Globus pallidus (tissue), 1 donor: ENCODE data around the gene CPNE1.
A peak's percentile ranks its signal among the peaks of the same experiment; 100 is the strongest.
"Not testable (repeated sequence)": the region's sequence is repeated elsewhere in the genome, so short reads cannot be mapped to it uniquely, and the experiment has no call there.

Source experiments
- DNase-seq: peaks from one replicate; pipeline ENCODE4 v3.0.0-alpha.2; 2015; ENCODE audit warnings: low spot score

CPNE1 gene

GRCh38 chr20:35664466-35665206 is at the start of gene CPNE1, which contains the start of gene RBM12:
Gene CPNE1 (minus strand): TSS chr20:35664900. CDS start chr20:35632923, 31,977 bp downstream.
Gene RBM12 (minus strand): TSS chr20:35664900. CDS start chr20:35655322, 9,578 bp downstream.
- DNase-seq: peak; percentile 93

- DNase-seq: no peak
Observed at GRCh38 chr20:35714127-35714526, 49.4 kb upstream of the CPNE1 start.

GRCh38 chr20:35713120-35713519 is 48.4 kb upstream of the CPNE1 start:
- not testable (repeated sequence) for DNase-seq

- no peak for DNase-seq
Observed at GRCh38 chr20:35711588-35712209, 47.0 kb upstream of the CPNE1 start.

- no peak for DNase-seq
Observed at GRCh38 chr20:35710884-35711587, 46.3 kb upstream of the CPNE1 start.

GRCh38 chr20:35710039-35710438 is 45.3 kb upstream of the CPNE1 start:
- DNase-seq: no peak

GRCh38 chr20:35709259-35709658 is 44.6 kb upstream of the CPNE1 start:
- DNase-seq: no peak

GRCh38 chr20:35708502-35708901 is 43.8 kb upstream of the CPNE1 start:
- no peak for DNase-seq

GRCh38 chr20:35706591-35707529 is 42.2 kb upstream of the CPNE1 start:
- not testable (repeated sequence) for DNase-seq

- not testable (repeated sequence) for DNase-seq
Observed at GRCh38 chr20:35705894-35706293, 41.2 kb upstream of the CPNE1 start.

- no peak for DNase-seq
Observed at GRCh38 chr20:35704514-35705261, 40.0 kb upstream of the CPNE1 start.

- DNase-seq: no peak
Observed at GRCh38 chr20:35702824-35703695, 38.4 kb upstream of the CPNE1 start.

GRCh38 chr20:35702051-35702823 is 37.5 kb upstream of the CPNE1 start:
- DNase-seq: no peak

GRCh38 chr20:35700625-35701148 is 36.0 kb upstream of the CPNE1 start:
- no peak for DNase-seq

GRCh38 chr20:35699957-35700624 is 35.4 kb upstream of the CPNE1 start:
- no peak for DNase-seq

- peak; percentile 79 for DNase-seq
Observed at GRCh38 chr20:35699127-35699956, 34.6 kb upstream of the CPNE1 start, which contains the start of the genes NFS1 and ROMO1. Gene NFS1 (minus strand): TSS chr20:35699352. CDS start chr20:35699288, 64 bp downstream. Gene ROMO1 (plus strand): TSS chr20:35699405. CDS start chr20:35699633, 228 bp downstream.
